RWPE1 (cell line): ENCODE measurements around the gene IQSEC3.

Experiments used
- CTCF ChIA-PET: fragments of 350-600 bp; sonication (Branson Sonifier 250); formaldehyde crosslinking; extraction: SDS; loops from one replicate; lab custom pipeline; 2021; lab: Yijun Ruan, JAX
- POLR2A ChIA-PET: fragments of 400-600 bp; formaldehyde crosslinking; extraction: SDS; loops from one replicate; lab custom pipeline; 2020; ENCODE audit warnings: antibody characterized with exemption; ENCODE audit not compliant: low non-redundant PET; lab: Yijun Ruan, JAX
- DNase-seq: peaks from one replicate; pipeline ENCODE4 v3.0.0; 2012; ENCODE audit warnings: low spot score
- H3K27ac ChIP-seq: fragments of 450-650 bp; 2 replicates; pipeline ENCODE4 v1.5.1; 2017
- CTCF ChIP-seq: fragments of 450-650 bp; conservative IDR thresholded peaks from 2 replicates; pipeline ENCODE4 v1.5.1; 2017; ENCODE audit warnings: low read depth, mild to moderate bottlenecking

Gene IQSEC3

GRCh38 chr12:203074-203461 lies 136.5 kb downstream of the IQSEC3 start:
- ChIA-PET CTCF (interaction anchor here (0.7 kb wide), 1 partner anchor 13 kb away, joined by 3 read pairs; no protein-coding TSS in a partner anchor), POLR2A (no interaction called here)
- no peak for DNase-seq
- TF ChIP-seq CTCF = no peak
- H3K27ac ChIP-seq = no peak overlapping the region

- POLR2A ChIA-PET = no interaction called here
- DNase-seq = no peak
- no peak overlapping the region for H3K27ac ChIP-seq
- no peak for TF ChIP-seq CTCF
- CTCF ChIA-PET = interaction anchor here (0.7 kb wide), 1 partner anchor 14 kb away, joined by 3 read pairs; no protein-coding TSS in a partner anchor
These were observed 137.1 kb downstream of the IQSEC3 start for GRCh38 chr12:203462-204260.

GRCh38 chr12:204261-204678 lies 137.7 kb downstream of the IQSEC3 start:
- ChIA-PET CTCF (no interaction called here), POLR2A (no interaction called here)
- H3K27ac ChIP-seq = no peak overlapping the region
- no peak for TF ChIP-seq CTCF
- DNase-seq = no peak

DNA sequence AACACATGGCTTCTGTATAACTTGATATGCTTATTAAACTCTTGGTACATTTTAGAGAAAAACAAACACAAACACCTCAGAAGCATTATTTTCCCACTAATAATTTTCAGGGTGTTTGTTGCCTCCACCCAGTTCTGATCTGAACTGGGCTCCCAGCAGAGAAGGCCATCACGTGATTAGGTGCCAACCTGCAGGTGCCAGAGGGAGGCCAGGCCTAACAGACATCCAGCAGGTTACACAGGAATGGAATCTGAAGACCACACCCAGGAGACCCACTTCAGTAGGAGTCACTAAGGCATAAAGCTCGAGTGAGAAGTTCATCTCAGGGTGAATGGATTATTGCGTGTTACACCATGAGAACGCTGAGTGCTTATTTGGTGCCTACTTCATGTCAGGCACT lies 138.5 kb downstream of the IQSEC3 start:
- TF ChIP-seq CTCF = no peak
- CTCF ChIA-PET = no interaction called here
- POLR2A ChIA-PET = no interaction called here
- DNase-seq = no peak
- no peak overlapping the region for H3K27ac ChIP-seq

DNA sequence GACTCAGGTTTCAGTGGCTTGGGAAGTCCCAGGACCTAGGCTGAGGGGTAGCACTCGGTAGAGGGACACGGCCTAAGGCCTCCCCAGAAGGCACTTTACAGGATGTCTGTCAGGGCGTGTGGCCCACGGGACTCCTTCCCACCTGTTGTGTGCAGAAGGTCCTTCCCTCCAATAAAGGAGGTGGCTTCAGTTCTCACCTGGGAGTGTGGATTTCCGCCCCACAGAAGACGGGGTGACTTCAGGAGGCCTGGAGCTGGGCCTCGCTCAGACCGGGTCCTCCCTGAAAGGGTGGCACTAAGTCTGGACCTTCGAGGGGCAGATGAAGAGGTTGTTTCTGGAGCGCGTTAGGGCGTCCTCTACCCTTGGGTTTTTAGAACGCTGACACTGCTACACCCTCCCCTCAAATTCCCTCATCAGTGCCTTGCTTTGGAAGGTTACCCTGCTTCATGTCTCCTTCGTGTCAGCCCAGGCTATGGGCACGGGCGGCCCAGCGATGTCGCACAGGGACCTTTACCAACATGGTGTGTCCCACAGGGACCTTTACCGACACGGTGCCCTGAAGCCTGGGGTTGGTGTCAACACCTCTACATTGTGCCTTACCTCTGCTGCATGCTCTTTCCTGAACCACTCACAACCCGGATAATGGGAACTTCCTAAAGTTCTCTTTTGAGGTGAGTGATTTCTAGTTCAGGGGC lies 140.3 kb downstream of the IQSEC3 start:
- ChIA-PET CTCF (no interaction called here), POLR2A (no interaction called here)
- no peak for DNase-seq
- no peak for TF ChIP-seq CTCF
- H3K27ac ChIP-seq = no peak overlapping the region

- DNase-seq = no peak
- POLR2A ChIA-PET = no interaction called here
- CTCF ChIA-PET = no interaction called here
- no peak overlapping the region for H3K27ac ChIP-seq
- no peak for TF ChIP-seq CTCF
These were observed 141.2 kb downstream of the IQSEC3 start for GRCh38 chr12:207804-208203.
